Renal cortical epithelial cell (primary cell): ENCODE results near the gene PEDS1. TPM values are rescaled to one million over a fixed set of nuclear protein-coding genes. Genes with fewer than 3 reads are reported as not detected.
"Not testable (repeated sequence)": the region's sequence is repeated elsewhere in the genome, so short reads cannot be mapped to it uniquely, and the experiment has no call there.

Experiments used
- DNase-seq: peaks from one replicate; pipeline ENCODE4 v3.0.0-alpha.2; 2011; ENCODE audit warnings: low read depth
- total RNA-seq: library from RNA; depleted of rRNA; stranded (reverse); fragments of >200 nt; gene quantifications from 2 replicates; pipeline ENCODE4 v1.2.3, GENCODE V29; 2014

The PEDS1 gene
- total RNA-seq, 1 donor from 2014 or later: 22.6 TPM

- peak; percentile 50 for DNase-seq
Observed at GRCh38 chr20:50163570-50164317, 10.2 kb upstream of the PEDS1 start.

- not testable (repeated sequence) for DNase-seq
Observed at GRCh38 chr20:50161494-50161893, 8.0 kb upstream of the PEDS1 start.

- DNase-seq: no peak
Observed at GRCh38 chr20:50153153-50153499, 397 bp downstream of the PEDS1 start.

- DNase-seq: peak; percentile 69
Observed at GRCh38 chr20:50152394-50153152, 950 bp downstream of the PEDS1 start.

GRCh38 chr20:50151034-50151743 lies 2.3 kb downstream of the PEDS1 start:
- DNase-seq: no peak

GRCh38 chr20:50149481-50150254 lies 3.9 kb downstream of the PEDS1 start:
- no peak for DNase-seq

- peak; percentile 48 for DNase-seq
Observed at GRCh38 chr20:50146732-50147662, 6.5 kb downstream of the PEDS1 start.

GRCh38 chr20:50146214-50146613 lies 7.3 kb downstream of the PEDS1 start:
- no peak for DNase-seq

GRCh38 chr20:50145566-50145965 lies 8.0 kb downstream of the PEDS1 start:
- DNase-seq: no peak

GRCh38 chr20:50144362-50144761 lies 9.2 kb downstream of the PEDS1 start:
- DNase-seq: peak; percentile 97

GRCh38 chr20:50142812-50143211 lies 10.7 kb downstream of the PEDS1 start:
- DNase-seq: no peak

- DNase-seq: no peak
Observed at GRCh38 chr20:50141811-50142561, 11.5 kb downstream of the PEDS1 start.

- DNase-seq: no peak
Observed at GRCh38 chr20:50141018-50141675, 12.4 kb downstream of the PEDS1 start.

GRCh38 chr20:50140339-50140859 lies 13.1 kb downstream of the PEDS1 start:
- no peak for DNase-seq

- DNase-seq: no peak
Observed at GRCh38 chr20:50138479-50139393, 14.8 kb downstream of the PEDS1 start.

- DNase-seq: no peak
Observed at GRCh38 chr20:50138120-50138478, 15.4 kb downstream of the PEDS1 start.

GRCh38 chr20:50137702-50138101 lies 15.8 kb downstream of the PEDS1 start:
- DNase-seq: not testable (repeated sequence)
